NCI-H446 (cell line): ENCODE results near the gene RASSF8.
A peak's percentile ranks its signal among the peaks of the same experiment; 100 is the strongest.

Experiments used
- DNase-seq, 2 experiments: peaks; one replicate each; lab custom pipeline; 2025; lab: John Stamatoyannopoulos, UW

The RASSF8 gene

GRCh38 chr12:25993901-25994651 is 35.6 kb downstream of the RASSF8 start:
- no peak for DNase-seq

- DNase-seq = no peak
These were observed 36.6 kb downstream of the RASSF8 start for GRCh38 chr12:25994901-25995625.

DNA sequence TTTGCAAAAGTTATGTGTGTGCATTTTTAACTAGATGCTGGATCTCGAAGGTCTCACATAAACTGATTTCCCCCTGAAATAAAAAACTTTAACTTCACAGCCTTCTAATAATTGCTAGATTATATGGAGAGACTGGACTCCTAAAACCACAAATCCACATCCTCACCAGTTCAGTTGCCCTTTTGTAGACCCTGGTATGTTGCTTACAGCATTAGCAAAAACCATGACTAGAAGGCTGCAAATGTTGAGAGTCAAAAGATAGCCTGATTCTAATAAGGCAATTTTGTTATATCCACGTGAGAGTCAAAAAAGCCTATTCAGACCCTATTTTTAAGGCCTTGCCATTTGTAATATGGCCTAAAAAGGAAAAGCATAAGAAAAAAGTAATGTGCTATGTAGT is 37.4 kb downstream of the RASSF8 start:
- no peak for DNase-seq

GRCh38 chr12:25996677-25997076 is 38.2 kb downstream of the RASSF8 start:
- DNase-seq = no peak

GRCh38 chr12:25997201-25997963 is 38.9 kb downstream of the RASSF8 start:
- DNase-seq = no peak

DNA sequence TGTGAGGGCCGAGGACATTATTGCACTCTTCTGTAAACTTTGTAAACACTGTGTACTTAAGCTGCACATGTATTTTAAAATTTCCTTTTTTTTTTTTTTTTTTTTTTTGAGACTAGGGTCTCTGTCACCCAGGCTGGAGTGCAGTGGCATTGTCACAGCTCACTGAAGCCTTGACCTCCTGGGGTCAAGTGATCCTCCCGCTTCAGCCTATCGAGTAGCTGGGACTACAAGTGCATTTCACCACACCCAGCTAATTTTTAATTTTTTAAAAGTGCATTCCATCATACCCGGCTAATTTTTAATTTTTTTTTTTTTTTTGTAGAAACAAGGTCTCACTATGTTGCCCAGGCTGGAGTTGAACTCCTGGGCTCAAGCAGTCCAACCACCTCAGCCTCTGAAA is 42.4 kb downstream of the RASSF8 start:
- DNase-seq = no peak

DNA sequence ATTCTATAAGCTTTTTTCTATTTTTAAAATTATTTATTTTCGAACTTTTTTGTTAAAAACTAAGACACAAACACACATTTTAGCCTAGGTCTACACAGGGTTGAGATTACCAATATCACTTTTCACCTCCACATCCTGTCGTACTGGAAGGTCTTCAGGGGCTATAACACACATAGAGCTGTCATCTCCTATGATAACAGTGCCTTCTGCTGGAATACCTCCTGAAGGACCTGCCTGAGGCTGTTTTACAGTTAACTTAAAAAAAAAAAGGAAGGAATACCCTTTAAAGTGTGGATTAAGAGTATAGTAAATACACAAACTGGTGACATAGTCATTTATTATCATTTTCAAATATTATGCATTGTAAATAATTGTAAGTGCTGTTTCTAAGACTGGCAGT is 43.0 kb downstream of the RASSF8 start:
- DNase-seq = no peak

- no peak for DNase-seq
These were observed 44.6 kb downstream of the RASSF8 start for GRCh38 chr12:26003065-26003464.

- no peak for DNase-seq
These were observed 49.1 kb downstream of the RASSF8 start for GRCh38 chr12:26007566-26007965.

- DNase-seq = no peak
These were observed 51.1 kb downstream of the RASSF8 start for GRCh38 chr12:26009593-26009992.

DNA sequence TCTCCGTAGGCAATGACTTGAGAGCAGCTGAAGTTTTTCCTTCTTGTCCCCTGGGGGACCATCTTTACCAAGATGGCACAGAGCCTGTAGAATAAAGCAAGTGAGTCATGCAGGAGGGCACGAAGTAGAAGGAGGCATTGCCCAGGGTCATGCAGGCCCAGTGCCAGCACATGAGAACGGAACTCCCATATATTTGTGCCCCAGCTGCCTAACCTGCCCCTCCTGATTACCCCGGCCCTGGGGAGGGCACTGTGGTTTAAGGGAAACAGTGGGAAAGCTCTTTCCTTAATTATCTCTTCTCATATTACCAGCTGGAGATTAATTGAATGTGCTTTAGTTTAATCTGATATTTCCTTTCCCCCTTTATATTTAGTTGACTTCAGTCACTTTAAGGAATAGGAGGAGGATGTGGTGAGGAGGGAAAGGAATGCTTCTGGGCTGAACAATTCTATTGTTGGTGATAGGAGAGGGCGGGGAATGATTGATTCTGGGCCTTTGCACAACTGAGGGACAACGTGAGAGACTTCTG is 51.9 kb downstream of the RASSF8 start:
- peak in 1 of 2 experiments; percentile 15 for DNase-seq

GRCh38 chr12:26011099-26011498 is 52.6 kb downstream of the RASSF8 start:
- DNase-seq = no peak

DNA sequence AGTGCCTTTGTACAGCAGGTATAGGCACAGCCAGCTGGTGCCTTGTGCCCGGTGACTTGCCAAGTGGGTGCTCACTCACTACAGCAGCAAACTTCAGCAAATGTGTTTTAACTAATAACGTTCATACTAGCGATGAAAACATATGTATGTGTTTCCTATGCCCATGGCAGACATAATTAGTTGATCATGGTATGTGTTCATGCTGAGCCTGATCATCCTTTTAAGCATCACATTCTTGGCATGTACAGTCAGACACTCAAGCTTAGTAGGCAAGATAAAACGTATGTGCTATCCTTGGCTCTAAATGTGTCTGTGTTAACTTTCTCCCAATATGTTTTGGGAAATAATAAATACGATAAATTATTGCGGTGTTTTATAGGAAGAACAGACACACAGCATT is 55.6 kb downstream of the RASSF8 start:
- no peak for DNase-seq

DNA sequence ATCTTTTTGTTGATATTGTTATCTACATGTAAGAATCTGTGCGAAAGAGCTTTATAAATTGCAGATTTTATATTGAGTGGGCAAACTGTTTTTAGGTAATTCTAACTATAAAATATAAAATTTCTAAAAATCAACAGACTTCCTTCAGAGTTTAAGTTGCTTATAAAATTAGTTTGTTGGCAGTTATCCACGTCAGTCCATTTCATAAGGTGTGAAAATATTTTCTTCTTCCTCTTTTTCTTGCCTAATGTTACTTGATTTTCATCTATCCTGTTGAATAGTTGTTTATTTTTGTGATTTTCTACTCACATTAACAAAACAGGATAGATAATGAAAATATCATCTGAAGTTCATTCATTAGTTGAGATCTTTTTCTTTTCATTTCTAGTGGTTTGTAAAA is 58.0 kb downstream of the RASSF8 start:
- DNase-seq = no peak

DNA sequence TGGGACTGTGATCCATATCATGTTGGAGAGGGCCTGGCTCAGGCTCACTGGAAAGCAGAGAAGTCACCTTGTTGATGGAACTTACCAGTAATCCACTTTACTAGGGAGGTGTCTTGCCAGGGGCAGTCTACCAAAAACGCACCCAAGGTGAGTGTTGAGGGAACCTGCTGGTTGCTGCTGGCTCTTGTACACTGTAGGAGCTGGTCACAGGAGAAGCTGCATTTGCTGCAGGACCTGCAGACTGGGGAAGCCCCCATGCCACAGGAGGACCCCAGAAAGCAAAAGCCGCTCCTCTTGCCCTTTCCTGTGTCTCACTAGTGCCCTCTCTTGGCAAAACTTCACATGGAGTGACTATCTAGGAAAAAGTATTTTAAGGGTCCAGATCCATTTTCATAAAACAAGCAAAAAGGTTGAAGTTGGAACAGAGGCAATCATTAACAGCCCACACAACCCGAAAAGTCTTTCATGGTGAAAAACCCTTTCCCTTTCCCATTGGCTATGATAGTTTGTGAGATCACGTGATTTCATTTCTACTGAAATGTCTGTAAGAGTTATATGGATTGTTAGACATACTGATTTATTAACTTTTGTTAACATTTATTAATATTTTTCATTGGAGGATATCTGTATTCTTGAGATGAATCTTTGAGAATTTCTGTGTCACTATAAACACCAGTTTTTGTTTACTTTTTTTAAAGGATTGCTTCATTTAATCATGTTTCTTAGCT is 59.2 kb downstream of the RASSF8 start:
- DNase-seq = peak in 1 of 2 experiments; percentile 27

DNA sequence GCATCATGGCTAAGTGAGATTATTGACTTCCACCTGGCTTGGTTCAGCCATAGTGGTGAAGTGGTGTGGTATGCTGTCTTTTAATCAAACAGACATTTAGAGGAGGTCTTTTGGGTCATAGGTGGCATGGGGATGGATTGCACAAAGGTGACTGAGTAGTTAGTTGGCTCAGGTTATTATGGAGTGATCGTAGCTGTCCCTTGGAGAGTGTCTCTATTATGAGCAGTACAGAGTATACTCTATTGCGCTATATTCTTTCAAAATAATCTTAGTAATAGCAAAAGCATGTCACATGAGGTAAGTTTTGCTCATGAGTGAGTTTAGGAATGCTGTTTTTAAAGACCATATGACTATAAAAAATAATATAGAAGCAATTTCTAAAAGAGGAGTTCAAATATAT is 60.4 kb downstream of the RASSF8 start:
- no peak for DNase-seq

DNA sequence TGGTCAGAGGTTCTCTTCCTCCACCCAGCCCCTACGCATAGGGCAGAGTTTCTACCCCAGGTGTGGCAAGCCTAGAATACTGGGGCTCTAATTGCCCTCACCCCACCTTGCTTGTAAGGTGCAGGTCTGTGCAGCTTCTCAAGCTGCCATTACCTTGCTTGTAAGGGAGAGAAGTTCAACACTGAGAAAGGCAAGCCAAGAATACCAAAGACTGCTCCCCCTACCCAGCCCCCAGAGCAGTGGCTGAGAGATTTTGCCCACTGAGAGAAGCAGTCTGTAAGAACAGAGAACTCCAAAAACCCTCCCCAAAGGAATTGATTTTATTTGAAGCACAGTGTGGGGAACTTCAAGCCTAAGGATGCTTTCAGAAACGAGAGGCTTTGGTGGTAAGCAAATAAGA is 63.1 kb downstream of the RASSF8 start:
- DNase-seq = no peak

- no peak for DNase-seq
These were observed 63.6 kb downstream of the RASSF8 start for GRCh38 chr12:26022043-26022442.

DNA sequence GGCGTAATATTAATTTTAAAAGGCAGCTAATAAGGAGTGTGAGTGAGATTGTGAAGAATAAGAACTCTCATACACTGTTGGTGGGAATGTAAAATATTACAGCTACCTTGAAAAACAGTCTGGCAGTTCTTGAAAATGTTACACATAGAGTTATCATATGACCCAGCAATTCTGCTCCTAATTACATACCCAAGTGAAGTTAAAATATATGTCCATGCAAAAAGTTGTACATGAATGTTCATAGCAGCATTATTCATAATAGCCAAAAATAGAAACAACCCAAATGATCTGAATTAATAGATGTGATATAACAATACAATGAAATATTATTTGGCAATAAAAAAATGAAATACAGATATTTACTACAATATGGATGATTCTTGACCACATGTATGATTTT is 68.2 kb downstream of the RASSF8 start:
- no peak for DNase-seq

DNA sequence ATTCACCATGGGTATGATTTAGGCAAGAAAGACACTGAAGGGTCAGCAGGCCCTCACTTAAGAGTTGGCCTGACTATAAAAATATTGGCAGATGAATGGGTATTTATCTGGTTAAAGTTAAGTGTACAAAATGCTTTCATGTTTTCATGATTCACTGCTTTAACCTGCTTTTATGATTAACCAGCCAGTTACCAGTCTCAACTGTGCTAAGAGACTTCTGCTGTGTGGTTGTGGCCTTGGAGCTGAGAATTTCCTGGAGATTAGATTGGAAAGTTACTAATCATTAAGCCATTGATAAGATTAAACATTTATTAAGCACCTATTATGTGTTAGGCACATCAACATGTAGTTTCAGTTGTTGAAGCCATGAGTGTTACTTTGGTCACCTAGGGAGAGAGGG is 68.9 kb downstream of the RASSF8 start:
- DNase-seq = no peak

- peak; percentile 2 to 16 for DNase-seq
These were observed 70.7 kb downstream of the RASSF8 start for GRCh38 chr12:26028953-26029735.
